ENCODE results near the gene TULP4.

- TF ChIP-seq, protein P1, sequence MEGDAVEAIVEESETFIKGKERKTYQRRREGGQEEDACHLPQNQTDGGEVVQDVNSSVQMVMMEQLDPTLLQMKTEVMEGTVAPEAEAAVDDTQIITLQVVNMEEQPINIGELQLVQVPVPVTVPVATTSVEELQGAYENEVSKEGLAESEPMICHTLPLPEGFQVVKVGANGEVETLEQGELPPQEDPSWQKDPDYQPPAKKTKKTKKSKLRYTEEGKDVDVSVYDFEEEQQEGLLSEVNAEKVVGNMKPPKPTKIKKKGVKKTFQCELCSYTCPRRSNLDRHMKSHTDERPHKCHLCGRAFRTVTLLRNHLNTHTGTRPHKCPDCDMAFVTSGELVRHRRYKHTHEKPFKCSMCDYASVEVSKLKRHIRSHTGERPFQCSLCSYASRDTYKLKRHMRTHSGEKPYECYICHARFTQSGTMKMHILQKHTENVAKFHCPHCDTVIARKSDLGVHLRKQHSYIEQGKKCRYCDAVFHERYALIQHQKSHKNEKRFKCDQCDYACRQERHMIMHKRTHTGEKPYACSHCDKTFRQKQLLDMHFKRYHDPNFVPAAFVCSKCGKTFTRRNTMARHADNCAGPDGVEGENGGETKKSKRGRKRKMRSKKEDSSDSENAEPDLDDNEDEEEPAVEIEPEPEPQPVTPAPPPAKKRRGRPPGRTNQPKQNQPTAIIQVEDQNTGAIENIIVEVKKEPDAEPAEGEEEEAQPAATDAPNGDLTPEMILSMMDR (IDR thresholded peaks at IDR 0.05) = no peak
- no peak for TF ChIP-seq EZH2 (IDR thresholded peaks at IDR 0.05; ENCODE audit: borderline replicate concordance, insufficient read depth, low read depth, low read length, poor library complexity, severe bottlenecking)
Observed at GRCh38 chr6:158332237-158332636, 20.0 kb downstream of the TULP4 start.
